Stimulated activated CD4-positive, alpha-beta T cell treated with anti-CD3 and anti-CD28 coated beads, Interleukin-4, amount 100 ng/mL, for 4 hours (primary cell): ENCODE measurements around the gene RPS6KL1.
"Not testable (repeated sequence)": the region's sequence is repeated elsewhere in the genome, so short reads cannot be mapped to it uniquely, and the experiment has no call there.

Source experiments
- DNase-seq, 2 experiments: peaks; one replicate each; pipeline ENCODE4 v3.0.0-alpha.2; 2020

The RPS6KL1 gene

GRCh38 chr14:74934476-74935359, 11.7 kb upstream of the RPS6KL1 start:
- DNase-seq = no peak

- DNase-seq = no peak
Measured at GRCh38 chr14:74934041-74934440, 11.0 kb upstream of the RPS6KL1 start.

- DNase-seq = not testable (repeated sequence)
Measured at GRCh38 chr14:74932936-74933335, 9.9 kb upstream of the RPS6KL1 start.

GRCh38 chr14:74932401-74932901, 9.4 kb upstream of the RPS6KL1 start:
- no peak for DNase-seq

- not testable (repeated sequence) for DNase-seq
Measured at GRCh38 chr14:74931744-74932143, 8.7 kb upstream of the RPS6KL1 start.

- no peak for DNase-seq
Measured at GRCh38 chr14:74929242-74929641, 6.2 kb upstream of the RPS6KL1 start.

- DNase-seq = no peak
Measured at GRCh38 chr14:74927225-74927624, 4.2 kb upstream of the RPS6KL1 start.

- DNase-seq = no peak
Measured at GRCh38 chr14:74924061-74924460, 1.0 kb upstream of the RPS6KL1 start.

- no peak for DNase-seq
Measured at GRCh38 chr14:74921987-74922751, 891 bp downstream of the RPS6KL1 start.

GRCh38 chr14:74921053-74921620, 1.9 kb downstream of the RPS6KL1 start:
- DNase-seq = no peak

GRCh38 chr14:74920281-74920680, 2.8 kb downstream of the RPS6KL1 start:
- DNase-seq = no peak

- DNase-seq = no peak
Measured at GRCh38 chr14:74919421-74920165, 3.5 kb downstream of the RPS6KL1 start.

GRCh38 chr14:74918380-74918779, 4.7 kb downstream of the RPS6KL1 start:
- DNase-seq = no peak

- no peak for DNase-seq
Measured at GRCh38 chr14:74917646-74918081, 5.4 kb downstream of the RPS6KL1 start.

- DNase-seq = no peak
Measured at GRCh38 chr14:74917178-74917543, 5.9 kb downstream of the RPS6KL1 start.

GRCh38 chr14:74915826-74916225, 7.2 kb downstream of the RPS6KL1 start:
- DNase-seq = no peak

- no peak for DNase-seq
Measured at GRCh38 chr14:74915426-74915825, 7.6 kb downstream of the RPS6KL1 start.

- DNase-seq = no peak
Measured at GRCh38 chr14:74913986-74914573, 9.0 kb downstream of the RPS6KL1 start.

- no peak for DNase-seq
Measured at GRCh38 chr14:74913393-74913910, 9.6 kb downstream of the RPS6KL1 start.

GRCh38 chr14:74912801-74913200, 10.3 kb downstream of the RPS6KL1 start:
- DNase-seq = no peak

GRCh38 chr14:74912111-74912510, 10.9 kb downstream of the RPS6KL1 start:
- no peak for DNase-seq

GRCh38 chr14:74911704-74912103, 11.4 kb downstream of the RPS6KL1 start:
- no peak for DNase-seq
